GM12878 (cell line): Measurements from ENCODE around the gene MGMT. TPM values are rescaled to one million over a fixed set of nuclear protein-coding genes. Genes with fewer than 3 reads are reported as not detected.

Experiments used
- ATAC-seq: fragments of 200-7000 bp; cut with Tn5 transposase; 3 replicates; pipeline ENCODE4 v1.9.1; 2020; ENCODE audit warnings: mild to moderate bottlenecking, moderate library complexity
- BruUV-seq: library from RNA; stranded (reverse); fragments of 400-500 nt; replicated peaks from 2 replicates; lab custom pipeline; 2021; lab: Mats Ljungman, UMichigan
- CTCF ChIA-PET: fragments of 300-600 bp; sonication (Branson Sonifier 250); formaldehyde crosslinking; extraction: SDS; loops from one replicate; lab custom pipeline; 2021; ENCODE audit warnings: inconsistent platforms; lab: Yijun Ruan, JAX
- POLR2A ChIA-PET: fragments of 350-600 bp; formaldehyde crosslinking; extraction: SDS; loops from one replicate; lab custom pipeline; 2021; ENCODE audit warnings: inconsistent platforms; lab: Charles Lee
- RAD21 ChIA-PET: fragments of 300-600 bp; sonication (Branson Sonifier 250); formaldehyde crosslinking; loops from one replicate; lab custom pipeline; 2023; ENCODE audit warnings: antibody characterized with exemption; ENCODE audit not compliant: unreplicated experiment; lab: Charles Lee
- SMC1A ChIA-PET: fragments of 300-600 bp; sonication (Branson Sonifier 250); formaldehyde crosslinking; loops from one replicate; lab custom pipeline; 2023; ENCODE audit not compliant: unreplicated experiment, uncharacterized antibody; lab: Charles Lee
- DNase-seq: peaks from one replicate; pipeline ENCODE4 v3.0.0-alpha.2; 2011; ENCODE audit warnings: low read depth, low spot score
- FAIRE-seq: peaks from 3 replicates; lab custom pipeline; 2011; peaks lifted over from hg19 to GRCh38; lab: Jason Lieb, UNC
- H2AFZ ChIP-seq: 2 replicates; pipeline ENCODE4 v1.6.0; 2011; ENCODE audit warnings: low read depth, low read length, control low read depth; ENCODE audit not compliant: control insufficient read depth
- H3K27ac ChIP-seq: 2 replicates; pipeline ENCODE4 v1.5.1; 2011; ENCODE audit warnings: control low read depth; ENCODE audit not compliant: control insufficient read depth, insufficient read depth
- H3K27me3 ChIP-seq, 2 experiments: replicated peaks in 1 of 2; 2 replicates each; pipeline versions ENCODE4 v1.6.0 to v1.6.1; 2011; ENCODE audit warnings: low read length in 1 of 2; ENCODE audit not compliant: control insufficient read depth in 2 of 2, insufficient read depth in 2 of 2
- H3K36me3 ChIP-seq, 2 experiments: 2 replicates each; pipeline ENCODE4 v1.5.1; 2011; ENCODE audit warnings: low read length in 1 of 2; ENCODE audit not compliant: control insufficient read depth in 2 of 2, insufficient read depth in 2 of 2
- H3K4me1 ChIP-seq: 2 replicates; pipeline ENCODE4 v1.6.1; 2011; ENCODE audit warnings: mild to moderate bottlenecking, low read length, moderate library complexity, mixed read lengths; ENCODE audit not compliant: control insufficient read depth, insufficient read depth
- H3K4me2 ChIP-seq: 2 replicates; pipeline ENCODE4 v1.6.0; 2011; ENCODE audit warnings: control low read depth; ENCODE audit not compliant: control insufficient read depth, insufficient read depth
- H3K4me3 ChIP-seq: fragments of 200-600 bp; sonication (generic); 2 replicates; pipeline ENCODE4 v1.5.1; 2016
- H3K79me2 ChIP-seq: 2 replicates; pipeline ENCODE4 v1.6.0; 2011; ENCODE audit warnings: low read length; ENCODE audit not compliant: control insufficient read depth, insufficient read depth
- H3K9ac ChIP-seq: 2 replicates; pipeline ENCODE4 v1.8.0; 2011; ENCODE audit warnings: low read length, control low read depth, mixed read lengths; ENCODE audit not compliant: control insufficient read depth, insufficient read depth
- H3K9me3 ChIP-seq: replicated peaks from 3 replicates; pipeline ENCODE4 v1.5.1; 2011; ENCODE audit warnings: mild to moderate bottlenecking, low read length; ENCODE audit not compliant: control insufficient read depth, insufficient read depth
- H4K20me1 ChIP-seq: 2 replicates; pipeline ENCODE4 v1.6.0; 2011; ENCODE audit not compliant: control insufficient read depth, insufficient read depth
- ATF7 ChIP-seq: fragments of 450-650 bp; IDR thresholded peaks from 2 replicates; pipeline ENCODE4 v1.6.1; 2016; ENCODE audit warnings: low read depth, mild to moderate bottlenecking
- BMI1 ChIP-seq: fragments of 450-650 bp; IDR thresholded peaks from 2 replicates; pipeline ENCODE4 v1.6.1; 2016; ENCODE audit warnings: mild to moderate bottlenecking, moderate library complexity, borderline replicate concordance
- BRCA1 ChIP-seq: IDR thresholded peaks from 2 replicates; pipeline ENCODE4 v1.6.1; 2011; ENCODE audit warnings: low read depth, low read length, improper control_type of control experiment
- E2F4 ChIP-seq: IDR thresholded peaks from 2 replicates; pipeline ENCODE4 v1.6.1; 2012; ENCODE audit warnings: low read depth, low read length, improper control_type of control experiment
- EGR1 ChIP-seq, 2 experiments: IDR thresholded peaks; 1 replicate in 1 of 2; 2 replicates in 1 of 2; pipeline ENCODE4 v1.6.1; 2011 to 2012; ENCODE audit warnings: low read depth in 2 of 2, low read length in 2 of 2, borderline replicate concordance in 1 of 2, mild to moderate bottlenecking in 1 of 2, moderate library complexity in 1 of 2
- JUNB ChIP-seq: IDR thresholded peaks from 2 replicates; pipeline ENCODE4 v1.6.1; 2016; ENCODE audit warnings: antibody characterized with exemption, mild to moderate bottlenecking
- KLF5 ChIP-seq: fragments of 450-650 bp; IDR thresholded peaks from 2 replicates; pipeline ENCODE4 v1.6.1; 2014; ENCODE audit warnings: mild to moderate bottlenecking; ENCODE audit not compliant: partially characterized antibody
- LARP7 ChIP-seq: fragments of 450-650 bp; IDR thresholded peaks from 2 replicates; pipeline ENCODE4 v1.6.1; 2017; ENCODE audit warnings: mild to moderate bottlenecking
- MAX ChIP-seq: IDR thresholded peaks from 2 replicates; pipeline ENCODE4 v1.6.1; 2012; ENCODE audit warnings: low read depth, low read length, improper control_type of control experiment
- MEF2A ChIP-seq: IDR thresholded peaks from 2 replicates; pipeline ENCODE4 v1.6.1; 2011; ENCODE audit warnings: low read depth, mild to moderate bottlenecking, low read length, moderate library complexity; ENCODE audit not compliant: insufficient read depth
- NR2C1 ChIP-seq: fragments of 450-650 bp; IDR thresholded peaks from 2 replicates; pipeline ENCODE4 v1.6.1; 2017; ENCODE audit warnings: antibody characterized with exemption, mild to moderate bottlenecking, moderate library complexity
- NR2F1 ChIP-seq: fragments of 450-650 bp; conservative IDR thresholded peaks from 2 replicates; pipeline ENCODE4 v1.6.1; 2017; ENCODE audit warnings: mild to moderate bottlenecking
- RAD51 ChIP-seq: fragments of 450-650 bp; IDR thresholded peaks from 2 replicates; pipeline ENCODE4 v1.6.1; 2016; ENCODE audit warnings: moderate library complexity, mild to moderate bottlenecking, inconsistent platforms
- SIX5 ChIP-seq: IDR thresholded peaks from 2 replicates; pipeline ENCODE4 v1.6.1; 2011; ENCODE audit warnings: mild to moderate bottlenecking, low read depth, low read length, moderate library complexity; ENCODE audit not compliant: severe bottlenecking
- SP1 ChIP-seq: IDR thresholded peaks from one replicate; pipeline ENCODE4 v1.6.1; 2011; ENCODE audit warnings: low read depth, low read length
- SREBF2 ChIP-seq: IDR thresholded peaks from 2 replicates; pipeline ENCODE4 v1.6.1; 2012; ENCODE audit warnings: mild to moderate bottlenecking, low read length
- USF1 ChIP-seq: IDR thresholded peaks from 2 replicates; pipeline ENCODE4 v1.6.1; 2011; ENCODE audit warnings: borderline replicate concordance, low read depth, mild to moderate bottlenecking, moderate library complexity, mixed read lengths, low read length; ENCODE audit not compliant: insufficient read depth; ENCODE audit errors: extremely low read length
- ZBTB40 ChIP-seq: fragments of 450-650 bp; IDR thresholded peaks from 2 replicates; pipeline ENCODE4 v1.6.1; 2016; ENCODE audit warnings: mild to moderate bottlenecking, moderate library complexity, borderline replicate concordance
- WGBS: methylation state at CpG from one replicate; pipeline ENCODE4 v1.1.6; 2016; ENCODE audit warnings: low lambda C conversion rate; ENCODE audit not compliant: insufficient replicate concordance, insufficient coverage; ENCODE audit errors: missing lambda C conversion rate; 5-methylcytosine and 5-hydroxymethylcytosine counted together
- in situ Hi-C: fragments of 300-500 bp; cut with MboI; formaldehyde crosslinking; loops from 9 replicates; pipeline ENCODE4 v1.14.3; 2018; ENCODE audit warnings: mixed read lengths
- intact Hi-C: fragments of 100-400 bp; cut with micrococcal nuclease; formaldehyde crosslinking; loops from one replicate; pipeline ENCODE4 v1.14.2; 2022; ENCODE audit not compliant: unreplicated experiment
- polyA plus RNA-seq, 11 experiments: library from polyadenylated mRNA; depleted of rRNA in 4 of 11; unstranded in 6 of 11; stranded (reverse) in 5 of 11; fragments of >200 nt; fragmentation: Nextera tagmentation in 4 of 11; fragmentation: Illumina TruSeq in 1 of 11; extraction: Ambion mirVana in 4 of 11; extraction: Trizol in 1 of 11; gene quantifications; 1 replicate in 1 of 11; 2 replicates in 10 of 11; pipeline versions ENCODE4 v1.2.1 to v1.2.3, GENCODE V29; 2011 to 2016; ENCODE audit warnings: inconsistent platforms in 2 of 11, missing spikeins in 2 of 11, low read depth in 1 of 11
- total RNA-seq, 4 experiments: library from RNA; depleted of rRNA in 3 of 4; stranded (reverse); fragments of >200 nt in 3 of 4; fragmentation: Illumina TruSeq in 1 of 4; extraction: Trizol in 1 of 4; gene quantifications; 2 replicates each; pipeline versions ENCODE4 v1.2.1 to v1.2.3, GENCODE V29; 2013 to 2021

Gene MGMT
- total and polyA plus RNA-seq, 10 of the 15 experiments (the other 5 are each of a cell fraction or from before 2014, with no cell fraction given), result 0.16 to 24.2 (median 13.3) TPM

GRCh38 chr10:129679207-129679606 lies 212.2 kb downstream of the MGMT start:
- SMC1A ChIA-PET, result no interaction called here
- CTCF ChIA-PET, result no interaction called here

More at GRCh38 chr10:129679207-129679606, 212.2 kb downstream of the MGMT start:
- no peak for TF ChIP-seq RAD51
- TF ChIP-seq BMI1, result no peak
- TF ChIP-seq SP1, result no peak
- TF ChIP-seq SREBF2, result no peak
- TF ChIP-seq JUNB, result no peak
- TF ChIP-seq MEF2A, result no peak
- no peak for TF ChIP-seq NR2C1
- no peak for TF ChIP-seq NR2F1
- no peak for TF ChIP-seq ATF7
- no peak for TF ChIP-seq SIX5
- TF ChIP-seq KLF5, result no peak
- no peak for TF ChIP-seq EGR1 (IDR thresholded peaks at IDR 0.05; ENCODE audit: borderline replicate concordance in 1 of 2, low read depth in 2 of 2, low read length in 2 of 2)
- TF ChIP-seq LARP7, result no peak
- no peak for TF ChIP-seq ZBTB40
- TF ChIP-seq E2F4, result no peak
- no peak for TF ChIP-seq MAX
- no peak for TF ChIP-seq USF1
- TF ChIP-seq BRCA1, result no peak
- Histone ChIP-seq H3K4me2 (no peak overlapping the region), H3K9ac (no peak overlapping the region), H3K27me3 (no peaks in the 10 kb centered on the region), H3K27ac (no peak overlapping the region), H3K36me3 (no peaks in the 10 kb centered on the region), H3K4me3 (no peak overlapping the region), H3K9me3 (no peaks in the 10 kb centered on the region; the same call in 2 of the 3 replicates), H3K4me1 (no peaks in the 10 kb centered on the region), H3K79me2 (no peaks in the 10 kb centered on the region), H2AFZ (no peak overlapping the region), H4K20me1 (no peaks in the 10 kb centered on the region)
- intact Hi-C loops (no loop called here), in situ Hi-C loops (no loop called here)
- RAD21 ChIA-PET, result no interaction called here
- BruUV-seq, result no TSS peak
- DNase-seq, result no peak
- no peak for ATAC-seq
- 95% methylated on average over 10 of the region's 10 CpGs for WGBS
- POLR2A ChIA-PET, result no interaction called here
- no peak for FAIRE-seq
